Uterus (tissue), 4 donors: Measurements from ENCODE around the gene PTPRJ. TPM values are rescaled to one million over a fixed set of nuclear protein-coding genes. Genes with fewer than 3 reads are reported as not detected.

Experiments used
- DNase-seq, 2 donors: peaks; one replicate each; pipeline ENCODE4 v3.0.0-alpha.2; 2019 to 2020
- H3K27ac ChIP-seq, 2 donors: fragments of 200-600 bp; sonication (generic); 1 replicate in 1 of 2; 2 replicates in 1 of 2; pipeline ENCODE4 v1.5.1; 2016 to 2018
- H3K27me3 ChIP-seq, 2 donors: fragments of 200-600 bp; sonication (generic); one replicate each; pipeline ENCODE4 v1.5.1; 2018 to 2019; ENCODE audit warnings: control low read depth in 1 of 2
- H3K36me3 ChIP-seq, 2 donors: fragments of 200-600 bp; sonication (generic); one replicate each; pipeline ENCODE4 v1.5.1; 2019; ENCODE audit warnings: control low read depth in 1 of 2
- H3K4me1 ChIP-seq, 2 donors: fragments of 200-600 bp; sonication (generic); one replicate each; pipeline ENCODE4 v1.5.1; 2018 to 2019; ENCODE audit warnings: control low read depth in 1 of 2
- H3K4me3 ChIP-seq, 2 donors: fragments of 200-600 bp; sonication (generic); 1 replicate in 1 of 2; 2 replicates in 1 of 2; pipeline ENCODE4 v1.5.1; 2018 to 2019; ENCODE audit warnings: mild to moderate bottlenecking in 1 of 2
- H3K9me3 ChIP-seq, 2 donors: fragments of 200-600 bp; sonication (generic); one replicate each; pipeline ENCODE4 v1.5.1; 2019; ENCODE audit warnings: control low read depth in 1 of 2
- POLR2A ChIP-seq, 2 donors: fragments of 450-650 bp; IDR thresholded peaks; one replicate each; pipeline ENCODE4 v1.6.1; 2016; ENCODE audit warnings: antibody characterized with exemption in 2 of 2, mild to moderate bottlenecking in 1 of 2, moderate library complexity in 1 of 2
- intact Hi-C: fragments of 100-400 bp; cut with DNase I; formaldehyde crosslinking; loops from one replicate; pipeline ENCODE4 v1.15.1; 2023; ENCODE audit warnings: low total_unique reads
- total RNA-seq, 4 donors: library from RNA; depleted of rRNA in 3 of 4; stranded (reverse); fragments of >200 nt in 3 of 4; gene quantifications; one replicate each; pipeline versions ENCODE4 v1.1.0 to v1.2.4, GENCODE V29; 2014 to 2023
- TF ChIP-seq, protein P1 (sequence below), 4 experiments: fragments of 200-600 bp in 2 of 4; fragments of 450-650 bp in 2 of 4; sonication (generic) in 2 of 4; IDR thresholded peaks; one replicate each; pipeline ENCODE4 v1.5.1; 2016 to 2019; ENCODE audit warnings: antibody characterized with exemption in 4 of 4, mild to moderate bottlenecking in 2 of 4, moderate library complexity in 1 of 4
- donor health status: DM: yes; HTN: yes; CAD: no.

The PTPRJ gene
- total RNA-seq, 4 donors from 2014 or later, result 2.1 to 22.1 (median 7.1) TPM

DNA sequence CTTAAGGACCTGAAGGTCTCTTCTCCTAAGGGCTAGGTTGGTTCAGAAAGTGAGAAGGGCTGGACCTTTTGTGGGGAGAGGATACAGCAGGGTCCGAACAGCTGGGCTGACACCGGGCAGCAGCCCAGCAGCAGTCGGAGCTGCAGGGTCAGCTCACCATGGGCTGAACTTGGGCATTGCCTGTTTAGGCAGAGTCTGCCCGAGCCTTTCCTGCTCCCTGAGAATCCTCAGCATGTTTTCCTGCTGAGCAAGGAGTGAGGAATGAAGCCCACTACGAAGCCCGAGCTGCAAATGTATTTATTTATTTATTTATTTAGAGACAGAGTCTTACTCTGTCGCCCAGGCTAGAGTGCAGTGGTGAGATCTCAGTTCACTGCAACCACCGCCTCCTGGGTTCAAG, 83.9 kb downstream of the PTPRJ start:
- Histone ChIP-seq H3K27ac (peak overlapping the region; percentile 63 to 80), H3K4me3 (no peak overlapping the region), H3K4me1 (peaks cover 0 to 6% of the 10 kb centered on the region in 2 donors), H3K36me3 (no peaks in the 10 kb centered on the region), H3K9me3 (no peaks in the 10 kb centered on the region), H3K27me3 (no peaks in the 10 kb centered on the region)
- TF ChIP-seq, protein P1, sequence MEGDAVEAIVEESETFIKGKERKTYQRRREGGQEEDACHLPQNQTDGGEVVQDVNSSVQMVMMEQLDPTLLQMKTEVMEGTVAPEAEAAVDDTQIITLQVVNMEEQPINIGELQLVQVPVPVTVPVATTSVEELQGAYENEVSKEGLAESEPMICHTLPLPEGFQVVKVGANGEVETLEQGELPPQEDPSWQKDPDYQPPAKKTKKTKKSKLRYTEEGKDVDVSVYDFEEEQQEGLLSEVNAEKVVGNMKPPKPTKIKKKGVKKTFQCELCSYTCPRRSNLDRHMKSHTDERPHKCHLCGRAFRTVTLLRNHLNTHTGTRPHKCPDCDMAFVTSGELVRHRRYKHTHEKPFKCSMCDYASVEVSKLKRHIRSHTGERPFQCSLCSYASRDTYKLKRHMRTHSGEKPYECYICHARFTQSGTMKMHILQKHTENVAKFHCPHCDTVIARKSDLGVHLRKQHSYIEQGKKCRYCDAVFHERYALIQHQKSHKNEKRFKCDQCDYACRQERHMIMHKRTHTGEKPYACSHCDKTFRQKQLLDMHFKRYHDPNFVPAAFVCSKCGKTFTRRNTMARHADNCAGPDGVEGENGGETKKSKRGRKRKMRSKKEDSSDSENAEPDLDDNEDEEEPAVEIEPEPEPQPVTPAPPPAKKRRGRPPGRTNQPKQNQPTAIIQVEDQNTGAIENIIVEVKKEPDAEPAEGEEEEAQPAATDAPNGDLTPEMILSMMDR (IDR thresholded peaks at IDR 0.05), result no peak
- no peak for TF ChIP-seq POLR2A (IDR thresholded peaks at IDR 0.05)
- intact Hi-C loops, result no loop called here
- no peak for DNase-seq

DNA sequence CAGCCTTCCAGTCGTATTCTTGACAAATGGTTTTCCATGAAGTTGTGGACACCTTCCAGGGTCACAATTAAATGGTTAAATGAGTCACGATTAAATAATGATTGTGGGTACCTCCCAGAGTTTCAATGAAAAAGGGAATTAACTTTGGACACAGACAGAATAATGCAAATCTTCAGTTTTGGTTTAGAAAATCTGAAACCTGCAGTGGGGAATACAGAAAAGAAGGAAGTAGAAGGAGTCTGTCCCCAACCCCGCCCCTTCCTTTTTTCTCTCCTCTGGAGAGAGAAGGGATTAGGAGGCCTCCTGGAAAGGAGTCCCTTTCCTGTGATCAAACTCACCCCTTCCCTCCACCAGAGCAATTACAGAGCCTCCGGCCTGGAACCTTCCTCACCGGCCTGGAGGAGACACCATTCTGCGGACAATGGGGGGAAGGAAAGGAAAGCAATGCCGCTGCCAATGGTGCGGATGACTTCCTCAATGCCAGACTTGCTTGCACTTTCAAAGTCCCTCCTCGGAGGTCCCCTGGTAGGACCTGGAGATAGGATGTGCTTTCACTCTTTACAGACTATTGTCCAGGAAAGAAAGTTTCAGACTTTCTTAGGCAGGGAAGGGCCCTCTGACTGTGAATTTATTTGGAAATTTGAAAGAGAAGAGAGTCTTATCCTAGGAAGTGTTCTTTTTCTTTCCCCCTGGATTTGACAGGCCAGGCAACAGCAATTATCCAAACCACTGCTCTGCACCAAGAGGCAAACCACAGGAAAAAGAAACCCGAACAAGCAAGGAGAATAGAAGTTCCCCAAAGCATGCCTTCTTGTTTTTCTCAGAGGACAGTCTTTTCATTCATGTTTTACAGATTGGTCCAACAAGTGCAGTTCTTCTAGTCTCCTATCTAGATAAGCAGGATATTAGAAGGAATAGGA, 86.8 kb downstream of the PTPRJ start:
- H3K36me3 ChIP-seq, result no peaks in the 10 kb centered on the region
- no peak overlapping the region for H3K4me3 ChIP-seq
- H3K9me3 ChIP-seq, result no peaks in the 10 kb centered on the region
- intact Hi-C loops, result no loop called here
- TF ChIP-seq POLR2A (IDR thresholded peaks at IDR 0.05), result no peak
- TF ChIP-seq, protein P1 (IDR thresholded peaks at IDR 0.05), result no peak
- no peak overlapping the region for H3K27ac ChIP-seq
- peaks cover 0 to 6% of the 10 kb centered on the region in 2 donors for H3K4me1 ChIP-seq
- DNase-seq, result no peak
- H3K27me3 ChIP-seq, result no peaks in the 10 kb centered on the region

DNA sequence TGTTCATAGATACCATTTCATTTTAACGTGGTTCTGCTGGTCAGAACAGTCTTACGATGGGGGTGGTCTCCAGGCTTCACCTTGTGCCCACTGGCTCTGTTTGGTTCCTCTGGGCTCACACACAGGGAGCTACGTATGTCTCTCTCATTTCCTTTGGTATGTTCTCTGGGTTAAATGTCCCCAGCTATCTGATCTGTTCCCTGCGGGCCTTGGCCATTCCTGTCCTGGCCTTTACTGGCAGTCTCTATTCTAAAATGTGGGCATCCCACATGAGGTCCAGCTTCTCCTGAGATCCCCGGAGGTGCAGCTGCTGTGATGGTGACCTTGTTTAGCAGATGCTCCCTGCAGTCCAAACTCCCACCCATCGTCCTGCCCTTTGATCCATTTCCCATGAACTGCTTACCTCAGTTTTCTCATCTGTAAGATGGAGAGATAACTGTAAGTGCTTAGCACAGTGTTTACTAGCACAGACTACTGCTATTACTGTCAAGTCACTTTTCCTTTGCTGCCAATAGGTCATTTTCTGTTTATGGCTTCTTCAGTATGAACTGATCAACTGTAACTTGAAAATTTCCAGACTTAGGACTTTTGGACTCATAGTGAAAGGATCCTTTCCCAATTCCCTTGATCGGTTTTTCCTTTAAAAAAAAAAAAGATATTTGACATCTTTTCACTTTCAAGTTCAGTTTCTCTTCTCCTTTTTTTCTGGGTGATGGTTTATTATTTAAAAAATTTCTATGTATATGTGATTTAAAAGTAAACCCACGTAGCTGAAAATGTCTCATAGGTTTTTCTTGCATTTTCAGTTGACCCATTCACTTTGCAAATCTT, 92.9 kb downstream of the PTPRJ start:
- Histone ChIP-seq H3K27ac (no peak overlapping the region), H3K27me3 (no peaks in the 10 kb centered on the region), H3K36me3 (no peaks in the 10 kb centered on the region), H3K9me3 (no peaks in the 10 kb centered on the region), H3K4me3 (no peak overlapping the region), H3K4me1 (no peaks in the 10 kb centered on the region)
- TF ChIP-seq, protein P1 (IDR thresholded peaks at IDR 0.05), result no peak
- TF ChIP-seq POLR2A (IDR thresholded peaks at IDR 0.05), result no peak
- intact Hi-C loops, result no loop called here
- DNase-seq, result no peak

DNA sequence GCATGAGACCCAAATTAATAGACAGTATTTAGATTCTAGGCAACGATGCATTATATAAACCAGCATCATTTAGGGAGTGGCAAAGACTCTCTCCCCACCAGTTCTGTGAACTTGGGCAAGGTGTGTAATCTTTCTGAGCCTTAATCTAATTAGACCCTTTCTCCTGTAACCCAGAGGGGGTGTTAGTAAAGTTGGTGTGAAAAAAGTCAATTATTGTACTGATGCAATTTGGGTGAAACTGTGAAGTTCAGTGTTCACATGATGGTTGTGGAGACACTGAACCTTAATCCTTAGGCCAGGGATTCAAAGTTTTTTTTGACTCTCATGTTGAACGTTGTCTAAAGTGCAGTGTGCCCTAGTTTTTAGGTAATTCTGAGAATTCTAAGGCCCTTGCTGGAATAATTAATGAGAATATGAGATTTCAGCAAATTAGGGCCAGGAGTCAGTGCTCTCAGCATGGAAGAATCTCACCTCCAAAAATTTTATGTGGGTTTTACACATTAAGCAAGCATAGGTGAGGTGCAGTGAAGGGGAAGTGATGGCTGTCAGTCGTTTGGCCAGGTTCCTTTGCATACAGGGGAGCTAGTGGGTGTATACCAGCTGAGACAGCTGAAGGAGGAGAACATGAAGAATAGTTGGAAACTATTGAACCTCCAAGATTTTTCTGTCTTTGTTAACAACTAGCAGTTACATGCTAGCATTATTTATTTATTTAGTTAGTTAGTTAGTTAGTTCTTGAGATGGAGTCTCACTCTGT, 94.2 kb downstream of the PTPRJ start:
- H3K27ac ChIP-seq, result no peak overlapping the region
- no peaks in the 10 kb centered on the region for H3K4me1 ChIP-seq
- H3K27me3 ChIP-seq, result no peaks in the 10 kb centered on the region
- DNase-seq, result no peak
- H3K4me3 ChIP-seq, result no peak overlapping the region
- intact Hi-C loops, result no loop called here
- no peaks in the 10 kb centered on the region for H3K9me3 ChIP-seq
- no peaks in the 10 kb centered on the region for H3K36me3 ChIP-seq
- no peak for TF ChIP-seq POLR2A (IDR thresholded peaks at IDR 0.05)
- TF ChIP-seq, protein P1 (IDR thresholded peaks at IDR 0.05), result no peak
